GM19099 (cell line): ENCODE measurements around the gene ATP5ME.

ENCODE experiments used
- POLR2A ChIP-seq: IDR thresholded peaks from 3 replicates; pipeline ENCODE4 v1.6.1; 2011; ENCODE audit warnings: low read depth; ENCODE audit not compliant: insufficient read length; ENCODE audit errors: extremely low read depth

ATP5ME gene

DNA sequence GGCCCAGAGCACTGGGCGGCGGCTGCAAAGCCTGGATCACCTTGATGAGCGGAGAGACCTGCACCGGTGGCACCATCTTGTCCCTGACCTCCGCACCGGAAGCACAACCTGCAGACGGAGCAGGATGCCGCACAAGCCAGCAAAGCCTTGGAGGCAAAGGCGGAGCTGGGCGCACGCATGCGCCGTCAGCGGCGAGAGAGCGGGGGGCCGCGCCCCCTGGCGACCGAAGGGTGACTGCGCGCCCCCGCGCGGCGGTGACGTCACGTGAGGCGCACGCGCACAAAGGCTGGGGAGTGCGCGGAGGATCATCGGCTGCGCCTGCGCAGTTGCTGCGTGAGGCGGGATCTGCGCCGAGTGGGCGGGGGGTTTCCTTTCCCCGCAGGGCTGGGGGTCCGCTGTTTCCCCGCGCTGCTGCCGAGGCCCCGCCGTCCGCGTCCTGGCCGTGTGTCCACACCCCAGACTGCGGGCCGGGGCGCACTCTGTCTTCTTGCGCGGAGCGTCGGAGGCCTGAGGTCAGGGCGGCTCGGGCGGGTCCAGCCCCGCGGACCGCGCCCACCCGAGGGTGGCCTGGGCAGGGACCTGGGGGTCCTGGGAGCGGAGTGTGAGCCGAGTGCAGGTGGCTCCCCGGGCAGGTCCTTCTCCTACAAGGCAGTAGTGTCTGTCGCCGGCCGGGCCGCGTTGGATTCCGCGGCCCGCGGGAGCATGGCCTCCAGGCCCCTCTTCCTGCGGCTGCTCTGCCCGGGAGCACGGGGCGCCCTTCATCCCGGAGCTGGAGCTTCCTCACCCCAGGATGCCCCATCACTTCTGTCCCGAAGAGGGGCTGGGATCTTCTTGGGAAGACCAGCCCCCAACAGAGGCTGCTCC lies at the start of gene ATP5ME, which contains the start of gene MYL5:
Gene ATP5ME, minus strand, starts transcription at position 105 of the 864 bp plus-strand sequence. Its CDS starts 29 bp downstream, at position 76.
Gene MYL5, plus strand, starts transcription at position 371 of the 864 bp plus-strand sequence. CDS start 3,485 bp downstream, outside the sequence.
- peak; percentile 93 for TF ChIP-seq POLR2A

DNA sequence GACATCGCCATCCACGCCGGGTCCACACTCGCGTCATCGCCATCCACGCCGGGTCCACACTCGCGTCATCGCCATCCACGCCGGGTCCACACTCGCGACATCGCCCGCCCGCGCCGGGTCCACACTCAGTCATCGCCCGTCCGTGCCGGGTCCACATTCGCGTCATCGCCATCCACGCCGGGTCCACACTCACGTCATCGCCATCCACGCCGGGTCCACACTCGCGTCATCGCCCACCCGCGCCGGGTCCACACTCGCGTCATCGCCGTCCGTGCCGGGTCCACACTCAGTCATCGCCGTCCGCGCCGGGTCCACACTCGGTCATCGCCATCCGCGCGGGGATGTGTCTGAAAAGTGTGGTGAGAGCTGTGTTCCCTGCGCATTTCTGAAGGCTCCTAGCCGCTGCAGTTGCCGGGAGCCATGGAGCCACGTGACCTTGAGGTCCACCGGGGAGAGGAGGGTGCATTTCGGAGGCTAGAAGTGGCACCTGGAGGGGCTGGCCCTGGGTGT lies 48.8 kb upstream of the ATP5ME start:
- TF ChIP-seq POLR2A, result no peak

GRCh38 chr4:722169-722725 lies 48.2 kb upstream of the ATP5ME start:
- no peak for TF ChIP-seq POLR2A

DNA sequence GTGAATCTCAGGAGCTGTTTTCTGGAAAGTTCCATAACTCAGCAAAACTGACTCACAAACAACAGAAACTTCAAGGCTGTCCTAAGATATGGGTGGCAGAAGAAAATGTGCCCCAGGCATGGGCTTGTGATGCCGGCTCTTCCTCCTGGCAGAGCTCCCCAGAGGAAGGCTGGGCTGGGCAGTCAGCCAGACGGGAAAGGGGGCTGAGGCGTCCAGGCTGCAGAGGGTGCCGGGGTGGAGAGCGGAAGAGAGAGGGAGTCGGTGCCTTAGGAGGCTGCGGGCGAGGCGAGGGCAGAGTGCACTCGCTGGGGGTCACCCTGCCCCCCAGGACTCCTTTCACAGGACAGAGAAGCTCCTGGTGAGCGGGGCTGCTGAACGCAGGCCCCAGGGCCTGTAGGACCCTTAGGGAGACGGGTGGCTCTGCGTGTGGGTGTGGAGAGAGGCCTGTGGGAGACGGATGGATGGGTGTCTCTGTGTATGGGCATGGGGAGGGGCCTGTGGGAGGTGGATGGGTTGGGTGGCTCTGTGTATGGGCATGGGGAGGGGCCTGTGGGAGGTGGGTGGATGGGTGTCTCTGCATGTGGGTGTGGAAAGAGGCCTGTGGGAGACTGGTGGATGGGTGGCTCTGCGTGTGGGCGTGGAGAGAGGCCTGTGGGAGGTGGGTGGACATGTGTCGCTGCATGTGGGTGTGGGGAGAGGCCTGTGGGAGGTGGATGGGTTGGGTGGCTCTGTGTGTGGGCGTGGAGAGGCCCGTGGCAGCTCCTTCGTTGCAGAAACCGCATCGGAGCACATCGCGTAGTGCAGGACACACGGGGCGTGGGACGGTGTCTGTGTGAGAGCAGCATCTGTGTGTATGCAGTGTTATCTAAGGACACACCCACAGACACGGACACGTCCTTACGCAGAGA lies 47.4 kb upstream of the ATP5ME start:
- no peak for TF ChIP-seq POLR2A

GRCh38 chr4:720111-720860 lies 46.2 kb upstream of the ATP5ME start:
- no peak for TF ChIP-seq POLR2A

DNA sequence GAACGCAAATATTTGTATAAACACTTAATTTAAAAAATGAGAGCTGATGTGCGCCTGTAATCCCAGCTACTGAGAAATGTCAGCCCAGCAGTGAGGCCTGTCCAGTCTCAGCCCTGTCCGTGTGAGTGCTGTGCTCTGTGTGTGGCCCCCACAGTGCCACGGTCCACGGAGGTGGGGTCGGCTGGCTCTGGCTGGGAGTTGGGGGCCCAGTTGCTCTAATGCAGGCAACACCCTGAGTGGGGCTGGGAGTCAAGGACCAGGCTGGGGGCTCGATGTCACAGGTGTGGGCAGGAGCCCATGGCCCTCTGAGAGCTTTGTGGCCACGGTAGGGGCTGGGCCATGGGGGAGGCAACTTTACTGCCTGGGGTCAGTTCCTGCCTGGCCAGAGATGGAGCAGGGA lies 44.4 kb upstream of the ATP5ME start:
- no peak for TF ChIP-seq POLR2A

GRCh38 chr4:717601-718320 lies 43.7 kb upstream of the ATP5ME start:
- TF ChIP-seq POLR2A, result no peak

GRCh38 chr4:714087-714486 lies 40.0 kb upstream of the ATP5ME start:
- TF ChIP-seq POLR2A, result no peak

DNA sequence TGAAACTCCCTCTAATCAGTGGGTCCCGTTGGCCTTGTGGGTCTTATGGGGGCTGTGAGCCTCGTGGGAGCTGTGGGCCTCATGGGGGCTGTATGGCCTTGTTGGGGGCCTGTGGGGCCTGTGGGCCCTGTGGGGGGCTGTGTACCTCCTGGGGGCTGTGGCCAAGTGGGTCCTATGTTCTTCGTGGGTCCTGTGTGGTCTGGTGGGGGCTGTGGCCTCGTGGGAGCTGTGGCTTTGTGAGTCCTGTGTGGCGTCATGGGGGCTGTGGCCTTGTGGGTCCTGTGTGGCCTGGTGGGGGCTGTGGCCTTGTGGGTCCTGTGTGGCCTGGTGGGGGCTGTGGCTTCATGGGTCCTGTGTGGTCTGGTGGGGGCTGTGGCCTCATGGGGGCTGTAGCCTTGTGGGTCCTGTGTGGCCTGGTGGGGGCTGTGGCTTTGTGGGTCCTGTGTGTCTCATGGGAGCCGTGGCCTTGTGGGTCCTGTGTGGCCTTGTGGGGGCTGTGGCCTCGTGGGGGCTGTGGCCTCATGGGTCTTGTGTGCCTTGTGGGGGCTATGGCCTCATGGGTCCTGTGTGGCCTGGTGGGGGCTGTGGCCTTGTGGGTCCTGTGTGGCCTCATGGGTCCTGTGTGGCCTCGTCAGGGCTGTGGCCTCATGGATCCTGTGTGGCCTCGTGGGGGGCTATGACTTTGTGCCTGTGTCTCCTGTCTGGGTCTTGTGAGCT lies 39.0 kb upstream of the ATP5ME start:
- TF ChIP-seq POLR2A, result no peak

DNA sequence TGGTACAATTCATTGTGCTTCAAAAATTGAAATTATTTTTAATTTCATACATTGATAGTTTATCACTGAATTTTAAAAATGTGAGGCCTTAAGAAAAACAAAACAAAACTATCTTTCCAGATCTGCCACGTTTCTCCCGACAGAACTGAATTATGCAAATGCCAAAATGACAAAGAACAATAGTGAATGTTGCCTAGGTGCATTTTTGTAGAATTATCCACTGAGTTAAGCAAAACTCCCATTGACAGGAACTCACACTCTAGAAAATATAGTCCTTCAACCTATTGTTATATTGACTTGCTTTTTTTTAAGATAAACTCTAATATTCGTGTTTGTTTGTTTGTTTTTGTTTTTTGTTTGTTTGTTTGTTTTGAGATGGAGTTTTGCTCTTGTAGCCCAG lies 38.0 kb upstream of the ATP5ME start:
- no peak for TF ChIP-seq POLR2A

GRCh38 chr4:710916-711315 lies 36.8 kb upstream of the ATP5ME start:
- no peak for TF ChIP-seq POLR2A

GRCh38 chr4:710116-710515 lies 36.0 kb upstream of the ATP5ME start:
- TF ChIP-seq POLR2A, result no peak

DNA sequence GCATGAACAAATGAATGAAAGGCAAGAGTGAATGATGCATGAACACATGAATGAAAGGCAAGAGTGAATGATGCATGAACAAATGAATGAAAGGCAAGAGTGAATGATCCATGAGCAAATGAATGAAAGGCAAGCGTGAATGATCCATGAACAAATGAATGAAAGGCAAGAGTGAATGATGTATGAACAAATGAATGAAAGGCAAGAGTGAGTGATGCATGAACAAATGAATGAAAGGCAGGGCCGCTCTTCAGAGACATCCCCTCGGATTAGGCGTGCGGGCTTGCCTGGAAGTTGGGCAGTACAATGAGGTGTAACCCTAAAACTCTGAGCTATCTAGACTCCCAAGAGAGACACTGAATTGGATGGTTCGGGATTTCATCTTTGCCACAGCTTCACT lies 35.3 kb upstream of the ATP5ME start:
- TF ChIP-seq POLR2A, result no peak

DNA sequence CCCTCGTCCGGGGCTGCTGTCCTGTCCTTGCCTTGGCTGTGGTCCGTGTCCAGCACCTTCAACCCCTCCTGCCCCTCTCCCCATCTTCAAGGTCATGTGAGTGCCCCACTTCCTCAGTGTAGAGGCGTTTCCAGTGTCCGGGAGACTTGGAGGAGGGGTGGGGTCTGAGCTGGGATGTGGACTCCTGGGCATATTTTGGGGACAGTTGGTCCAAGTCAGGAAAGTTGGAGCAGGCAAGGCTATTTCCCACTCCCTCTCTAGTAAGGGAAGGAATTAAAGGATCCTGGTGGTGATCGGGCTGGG lies 34.5 kb upstream of the ATP5ME start:
- TF ChIP-seq POLR2A, result no peak
